Measurements from ENCODE around the gene UCKL1.
A peak's percentile ranks its signal among the peaks of the same experiment; 100 is the strongest.
"Not testable (repeated sequence)": the region's sequence is repeated elsewhere in the genome, so short reads cannot be mapped to it uniquely, and the experiment has no call there.

UCKL1 gene

GRCh38 chr20:63972312-63973159 lies 16.3 kb upstream of the UCKL1 start:
- DNase-seq (ENCODE audit: low read depth in 2 of 2): no peak

DNA sequence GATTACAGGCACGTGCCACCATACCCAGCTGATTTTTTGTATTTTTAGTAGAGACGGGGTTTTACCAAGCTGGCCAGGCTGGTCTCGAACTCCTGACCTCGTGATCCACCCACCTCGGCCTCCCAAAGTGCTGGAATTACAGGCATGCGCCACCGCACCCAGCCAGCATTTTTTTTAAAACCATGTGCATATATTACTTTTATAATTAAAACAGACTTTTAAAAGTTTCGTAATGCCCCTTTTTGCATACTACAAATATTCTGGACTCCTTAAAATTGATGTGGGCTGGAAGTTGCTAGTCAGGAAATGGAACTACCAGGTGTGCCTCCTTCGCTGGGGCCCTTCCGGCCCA lies 15.7 kb upstream of the UCKL1 start:
- not testable (repeated sequence) for DNase-seq (ENCODE audit: low read depth in 2 of 2)

- DNase-seq (ENCODE audit: low read depth in 2 of 2): no peak
Measured at GRCh38 chr20:63970714-63971431, 14.7 kb upstream of the UCKL1 start.

DNA sequence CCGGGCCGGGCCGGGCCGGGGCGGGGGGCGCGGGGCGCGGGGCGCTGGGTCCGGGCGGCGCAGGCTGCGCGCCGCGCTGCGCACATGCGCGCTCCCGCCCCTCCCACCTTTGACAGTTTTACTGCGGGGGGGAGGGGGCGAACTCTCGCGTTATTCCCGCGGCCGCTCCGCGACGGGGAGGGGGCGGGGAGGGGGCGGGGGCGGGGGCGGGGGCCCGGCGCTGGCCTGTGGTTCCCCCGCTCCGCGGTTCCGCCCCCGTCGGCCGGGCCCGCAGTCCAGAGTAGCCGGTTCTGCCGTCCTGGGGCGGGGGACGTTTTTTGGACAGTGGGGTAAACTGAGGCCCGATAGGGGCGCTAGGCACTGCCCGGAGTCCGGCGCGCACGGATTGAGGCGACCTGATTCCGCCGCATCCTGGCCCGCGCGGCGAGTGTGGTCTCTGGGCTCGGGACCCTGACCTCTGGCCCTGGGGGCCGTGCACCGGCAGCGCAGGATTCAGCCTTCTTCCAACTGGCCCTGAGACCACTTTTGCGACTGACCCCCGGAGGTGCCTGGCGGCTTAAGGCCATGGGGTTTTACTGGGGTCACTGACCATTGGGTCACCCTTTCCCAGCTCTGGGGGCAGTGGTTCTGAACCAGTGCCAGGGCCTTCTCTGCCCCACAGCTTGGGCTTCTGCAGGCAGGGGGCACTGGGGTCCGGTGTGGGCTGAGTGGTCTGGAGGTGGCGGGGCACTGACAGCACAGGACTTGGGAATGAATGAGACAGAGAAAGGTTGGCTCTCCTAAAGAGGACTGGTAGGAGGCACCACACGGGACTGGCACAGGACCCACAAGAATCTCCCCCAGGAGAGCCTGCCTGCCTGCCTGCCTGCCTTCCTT lies 13.9 kb upstream of the UCKL1 start, which contains the start of gene ZNF512B:
Gene ZNF512B, minus strand, starts transcription at position 93 of the 876 bp plus-strand sequence. CDS start 1,980 bp downstream, outside the sequence.
- DNase-seq (ENCODE audit: low read depth in 2 of 2): peak in 1 of 2 donors; percentile 34

GRCh38 chr20:63968928-63969760 lies 12.9 kb upstream of the UCKL1 start:
- no peak for DNase-seq (ENCODE audit: low read depth in 2 of 2)

- no peak for DNase-seq (ENCODE audit: low read depth in 2 of 2)
Measured at GRCh38 chr20:63968136-63968927, 12.1 kb upstream of the UCKL1 start.

DNA sequence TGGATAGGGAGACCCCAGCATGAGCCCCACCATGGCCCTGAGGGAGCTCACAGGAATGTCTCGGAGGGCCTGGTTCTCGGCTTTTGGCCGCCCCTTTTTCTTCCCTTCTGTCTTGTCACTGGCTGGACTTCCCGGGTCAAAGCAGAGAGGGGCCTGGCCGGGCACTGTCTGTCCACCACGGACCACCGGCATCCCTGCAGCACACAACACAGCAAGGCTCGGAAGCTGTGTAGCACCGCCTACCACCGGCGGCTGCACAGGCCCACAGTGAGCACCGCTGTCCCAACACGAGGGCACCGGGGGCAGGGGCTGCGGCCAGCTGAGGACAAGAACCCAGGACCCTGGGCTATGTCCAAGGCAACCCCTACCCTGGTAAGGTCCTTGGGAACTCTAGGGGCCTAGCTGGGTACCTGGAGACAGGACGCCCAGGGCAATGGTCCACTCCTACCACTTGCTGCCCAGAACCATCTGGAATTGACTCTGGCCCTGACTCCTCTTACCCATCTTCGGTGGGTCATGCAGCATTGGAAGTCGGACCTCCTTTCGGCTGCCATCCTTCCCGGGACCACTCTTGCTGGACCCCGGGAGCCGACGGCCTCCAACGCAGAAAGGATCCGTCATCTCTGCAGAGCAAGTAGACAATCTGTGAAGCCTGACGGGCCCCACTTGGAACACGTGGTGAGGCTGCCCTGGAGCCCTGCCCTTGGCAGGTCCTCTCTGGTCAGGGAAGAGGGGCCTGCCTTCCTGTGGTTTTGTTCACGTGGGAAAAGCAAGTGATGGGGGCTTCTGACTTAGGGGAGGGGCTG lies 11.3 kb upstream of the UCKL1 start:
- DNase-seq (ENCODE audit: low read depth in 2 of 2): no peak

DNA sequence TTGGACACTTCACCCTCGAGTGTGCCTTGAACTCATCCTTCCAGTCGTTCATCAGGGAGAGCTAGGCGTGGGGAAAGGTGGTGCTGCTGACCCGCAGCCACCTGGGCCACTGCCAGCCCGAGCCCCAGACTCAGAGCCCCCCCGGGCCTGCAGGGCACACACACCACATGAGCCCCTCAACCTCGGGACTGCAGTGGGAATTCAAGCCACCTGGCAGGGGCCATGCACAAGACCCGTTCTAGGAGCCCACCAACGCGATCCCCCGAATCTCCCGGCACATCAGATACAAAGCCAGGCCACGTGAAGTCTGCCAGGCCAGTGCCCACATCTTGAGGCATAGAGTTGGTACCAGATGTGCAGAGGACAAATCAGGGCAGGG lies 10.7 kb upstream of the UCKL1 start:
- DNase-seq (ENCODE audit: low read depth in 2 of 2): no peak

DNA sequence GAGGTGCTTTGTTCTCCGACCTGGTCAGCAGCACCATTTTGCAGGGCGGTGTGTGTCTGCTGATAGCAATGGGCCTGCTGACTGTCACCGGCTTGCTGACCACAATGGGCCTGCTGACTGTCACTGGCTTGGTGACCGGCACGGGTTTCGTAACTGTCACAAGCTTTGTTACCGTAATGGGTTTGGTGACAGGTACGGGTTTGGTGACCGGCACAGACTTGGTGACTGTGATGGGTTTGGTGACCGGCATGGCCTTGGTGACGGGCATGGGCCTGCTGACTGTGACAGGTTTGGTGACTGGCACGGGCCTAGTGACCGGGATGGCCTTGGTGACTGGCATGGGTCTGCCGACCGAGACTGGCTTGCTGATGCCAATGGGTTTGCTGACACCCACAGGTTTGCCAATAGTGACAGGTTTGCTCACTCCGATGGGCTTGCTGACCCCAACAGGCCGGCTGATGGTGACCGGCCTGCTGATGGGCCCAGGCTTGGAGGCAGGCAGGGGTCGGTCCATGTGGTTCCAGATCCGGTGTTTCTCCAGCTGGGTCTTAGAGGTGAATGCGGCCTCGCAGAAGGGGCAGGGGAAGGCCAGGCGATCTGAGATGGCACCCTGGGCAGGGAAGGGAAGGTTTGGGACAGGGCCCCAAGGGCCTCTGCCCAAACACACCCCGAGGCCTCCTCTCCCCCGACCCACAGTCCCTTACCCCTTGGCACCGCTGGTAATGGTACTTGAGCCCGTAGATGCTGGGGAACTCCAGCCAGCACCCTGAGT lies 10.1 kb upstream of the UCKL1 start:
- DNase-seq (ENCODE audit: low read depth in 2 of 2): no peak

DNA sequence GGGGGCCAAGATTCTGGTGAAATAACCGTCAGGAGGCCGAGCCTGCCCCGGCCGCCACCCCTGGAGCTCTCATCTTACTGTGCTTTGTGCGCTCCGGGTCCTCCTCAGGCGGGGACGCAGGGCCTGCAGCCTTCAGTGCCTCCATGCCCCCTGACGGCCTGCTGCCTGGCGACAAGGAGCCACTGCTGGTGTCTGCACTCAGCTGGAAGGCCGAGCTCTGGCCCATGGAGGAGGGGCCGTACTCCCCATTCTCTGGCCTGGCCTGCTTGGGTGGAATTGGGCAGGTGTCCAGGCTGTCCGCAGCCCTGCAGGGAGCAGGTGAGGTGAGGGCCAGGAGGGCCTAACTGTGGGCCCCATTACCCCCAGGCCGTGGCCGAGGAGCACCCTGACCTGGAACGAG lies 8.2 kb upstream of the UCKL1 start:
- no peak for DNase-seq (ENCODE audit: low read depth in 2 of 2)

GRCh38 chr20:63963784-63964301 lies 7.6 kb upstream of the UCKL1 start:
- DNase-seq (ENCODE audit: low read depth in 2 of 2): no peak

DNA sequence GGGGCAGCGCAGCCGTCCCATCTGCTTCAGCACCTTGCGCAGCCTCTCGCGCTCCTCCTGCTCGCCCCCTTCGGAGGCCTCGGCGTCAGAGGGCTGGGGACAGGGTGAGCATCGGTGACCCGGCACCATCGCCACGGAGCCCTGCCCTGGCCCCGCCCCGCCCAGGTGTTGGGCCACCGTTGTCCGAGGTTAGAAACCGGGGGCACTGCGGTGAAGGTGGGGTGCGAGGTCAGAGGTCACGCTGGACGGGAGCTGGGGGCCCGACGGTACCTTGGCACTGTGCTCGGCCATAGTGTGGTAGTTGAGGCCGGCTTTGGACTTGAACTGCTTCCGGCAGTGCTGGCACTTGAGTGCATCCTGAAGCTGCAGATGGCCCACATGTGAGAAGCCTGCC lies 7.1 kb upstream of the UCKL1 start:
- no peak for DNase-seq (ENCODE audit: low read depth in 2 of 2)

GRCh38 chr20:63962426-63963347 lies 6.5 kb upstream of the UCKL1 start:
- DNase-seq (ENCODE audit: low read depth in 2 of 2): no peak

DNA sequence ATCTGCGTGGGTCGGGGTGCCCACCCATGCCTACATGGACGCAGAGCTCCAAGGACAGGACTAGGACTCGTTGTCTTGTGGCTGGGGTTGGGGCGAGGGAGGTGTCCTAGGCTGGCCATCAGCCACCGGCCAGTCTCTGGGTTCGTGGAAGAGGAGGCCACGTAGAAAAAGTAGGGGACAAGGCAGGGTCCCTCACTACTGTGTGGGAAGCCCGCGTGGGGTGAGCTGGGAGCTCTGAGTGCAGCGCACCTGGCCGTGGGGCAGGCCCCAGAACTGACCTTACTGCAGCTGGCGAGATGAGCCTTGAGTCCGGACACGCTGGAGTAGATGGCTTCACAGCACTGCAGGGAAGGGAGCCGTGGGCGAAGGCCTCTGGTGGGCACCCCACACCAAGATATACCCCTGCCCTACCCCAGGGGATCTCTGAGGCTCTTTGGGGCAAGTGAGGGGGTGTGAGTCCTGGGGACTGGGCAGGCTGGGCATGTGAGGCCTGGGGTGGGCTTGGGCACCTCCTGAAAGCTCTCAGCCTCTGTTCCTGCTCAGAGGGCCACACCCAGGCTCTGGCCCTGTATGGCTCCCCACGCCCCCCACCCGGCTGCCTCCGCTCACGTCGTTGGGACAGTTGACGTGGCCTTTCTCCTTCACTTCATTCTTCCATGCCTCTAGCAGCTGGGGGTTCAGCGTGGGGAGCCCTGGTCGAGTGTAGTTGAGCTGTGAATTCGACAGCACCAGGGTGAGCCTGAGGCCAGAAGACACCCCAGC lies 5.6 kb upstream of the UCKL1 start:
- no peak for DNase-seq (ENCODE audit: low read depth in 2 of 2)

- not testable (repeated sequence) for DNase-seq (ENCODE audit: low read depth in 2 of 2)
Measured at GRCh38 chr20:63960654-63961621, 4.7 kb upstream of the UCKL1 start.

- no peak for DNase-seq (ENCODE audit: low read depth in 2 of 2)
Measured at GRCh38 chr20:63959699-63960075, 3.5 kb upstream of the UCKL1 start.
